Measurements from ENCODE around the gene LRRC46. TPM values are rescaled to one million over a fixed set of nuclear protein-coding genes. Genes with fewer than 3 reads are reported as not detected.

Gene LRRC46
- total and polyA plus RNA-seq, 2 donors from 2014 or later: 0.91 to 1.5 TPM

DNA sequence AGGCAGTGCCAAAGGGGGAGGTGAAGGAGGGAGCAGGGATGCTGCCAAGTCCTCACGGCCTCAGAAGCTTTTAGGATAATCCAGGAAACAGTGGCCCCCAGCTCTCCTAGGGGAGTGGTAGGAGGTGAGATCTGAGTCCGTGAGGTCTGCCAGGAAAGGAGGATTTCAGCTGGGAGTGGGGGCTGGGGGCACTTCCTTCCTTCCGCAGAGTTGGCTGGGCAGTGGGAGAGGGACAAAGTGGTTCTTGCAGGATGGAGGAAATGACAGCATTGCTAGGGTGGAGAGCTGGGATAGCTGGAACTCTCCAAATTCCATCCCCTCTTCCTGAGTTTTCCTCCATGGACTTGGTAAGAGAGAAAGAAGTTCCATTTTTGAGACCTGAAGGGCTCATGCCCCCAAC lies 24.3 kb downstream of the LRRC46 start:
- peaks cover 0 to 3% (median 3%) of the 10 kb centered on the region in 3 donors for H3K4me1 ChIP-seq (ENCODE audit: control insufficient read depth in 2 of 3, insufficient read depth in 2 of 3, low read depth in 1 of 3, low read length in 3 of 3)
- peak overlapping the region in 1 of 2 donors; percentile 45 for H3K27ac ChIP-seq (ENCODE audit: low read depth in 2 of 2, low read length in 2 of 2)
- H3K9me3 ChIP-seq (ENCODE audit: control insufficient read depth in 2 of 3, insufficient read depth in 1 of 3, low read length in 3 of 3): no peaks in the 10 kb centered on the region
- intact Hi-C loops (cut with DNase I): no loop called here
- H3K36me3 ChIP-seq (ENCODE audit: control insufficient read depth in 2 of 3, insufficient read depth in 3 of 3, low read length in 3 of 3): no peaks in the 10 kb centered on the region
- no peak overlapping the region for H3K4me3 ChIP-seq (ENCODE audit: low read length in 3 of 3)
- TF ChIP-seq, protein P1, sequence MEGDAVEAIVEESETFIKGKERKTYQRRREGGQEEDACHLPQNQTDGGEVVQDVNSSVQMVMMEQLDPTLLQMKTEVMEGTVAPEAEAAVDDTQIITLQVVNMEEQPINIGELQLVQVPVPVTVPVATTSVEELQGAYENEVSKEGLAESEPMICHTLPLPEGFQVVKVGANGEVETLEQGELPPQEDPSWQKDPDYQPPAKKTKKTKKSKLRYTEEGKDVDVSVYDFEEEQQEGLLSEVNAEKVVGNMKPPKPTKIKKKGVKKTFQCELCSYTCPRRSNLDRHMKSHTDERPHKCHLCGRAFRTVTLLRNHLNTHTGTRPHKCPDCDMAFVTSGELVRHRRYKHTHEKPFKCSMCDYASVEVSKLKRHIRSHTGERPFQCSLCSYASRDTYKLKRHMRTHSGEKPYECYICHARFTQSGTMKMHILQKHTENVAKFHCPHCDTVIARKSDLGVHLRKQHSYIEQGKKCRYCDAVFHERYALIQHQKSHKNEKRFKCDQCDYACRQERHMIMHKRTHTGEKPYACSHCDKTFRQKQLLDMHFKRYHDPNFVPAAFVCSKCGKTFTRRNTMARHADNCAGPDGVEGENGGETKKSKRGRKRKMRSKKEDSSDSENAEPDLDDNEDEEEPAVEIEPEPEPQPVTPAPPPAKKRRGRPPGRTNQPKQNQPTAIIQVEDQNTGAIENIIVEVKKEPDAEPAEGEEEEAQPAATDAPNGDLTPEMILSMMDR (IDR thresholded peaks at IDR 0.05; ENCODE audit: borderline replicate concordance, extremely low read depth, insufficient read depth): no peak
- H3K9ac ChIP-seq (ENCODE audit: low read length in 3 of 3): no peak overlapping the region
- H3K27me3 ChIP-seq (ENCODE audit: control insufficient read depth, insufficient read depth, low read length): peaks cover 31% of the 10 kb centered on the region
- DNase-seq: peak in 1 of 5 donors; percentile 50
- FAIRE-seq: no peak

DNA sequence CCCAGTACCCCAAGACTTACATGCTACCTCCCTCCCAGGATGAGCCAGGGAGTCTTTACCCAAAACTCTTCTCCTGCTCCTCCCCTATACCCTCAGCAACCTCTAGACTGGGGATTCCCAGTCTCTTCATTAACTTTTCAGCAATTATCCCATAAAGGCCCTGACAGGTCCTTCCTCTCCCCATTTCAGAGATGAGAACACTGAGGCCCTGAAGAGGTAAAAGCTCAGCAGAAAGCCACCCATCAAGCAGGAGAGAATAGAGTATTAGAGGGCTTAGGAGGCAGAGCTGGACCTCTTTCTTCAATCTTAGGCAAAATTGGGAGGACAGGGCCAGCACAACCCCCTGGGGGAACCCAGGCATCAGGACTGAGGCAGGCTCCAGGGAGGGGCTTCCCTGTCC lies 25.4 kb downstream of the LRRC46 start:
- Histone ChIP-seq H3K9ac (ENCODE audit: low read length in 3 of 3) (no peak overlapping the region), H3K9me3 (ENCODE audit: control insufficient read depth in 2 of 3, insufficient read depth in 1 of 3, low read length in 3 of 3) (no peaks in the 10 kb centered on the region), H3K4me1 (ENCODE audit: control insufficient read depth in 2 of 3, insufficient read depth in 2 of 3, low read depth in 1 of 3, low read length in 3 of 3) (peaks cover 0 to 3% (median 0%) of the 10 kb centered on the region in 3 donors), H3K27me3 (ENCODE audit: control insufficient read depth, insufficient read depth, low read length) (peaks cover 29% of the 10 kb centered on the region), H3K27ac (ENCODE audit: low read depth in 2 of 2, low read length in 2 of 2) (no peak overlapping the region), H3K4me3 (ENCODE audit: low read length in 3 of 3) (no peak overlapping the region), H3K36me3 (ENCODE audit: control insufficient read depth in 2 of 3, insufficient read depth in 3 of 3, low read length in 3 of 3) (no peaks in the 10 kb centered on the region)
- FAIRE-seq (no peak), DNase-seq (no peak)
- intact Hi-C loops (cut with DNase I): no loop called here
- TF ChIP-seq, protein P1 (IDR thresholded peaks at IDR 0.05; ENCODE audit: borderline replicate concordance, extremely low read depth, insufficient read depth): no peak

DNA sequence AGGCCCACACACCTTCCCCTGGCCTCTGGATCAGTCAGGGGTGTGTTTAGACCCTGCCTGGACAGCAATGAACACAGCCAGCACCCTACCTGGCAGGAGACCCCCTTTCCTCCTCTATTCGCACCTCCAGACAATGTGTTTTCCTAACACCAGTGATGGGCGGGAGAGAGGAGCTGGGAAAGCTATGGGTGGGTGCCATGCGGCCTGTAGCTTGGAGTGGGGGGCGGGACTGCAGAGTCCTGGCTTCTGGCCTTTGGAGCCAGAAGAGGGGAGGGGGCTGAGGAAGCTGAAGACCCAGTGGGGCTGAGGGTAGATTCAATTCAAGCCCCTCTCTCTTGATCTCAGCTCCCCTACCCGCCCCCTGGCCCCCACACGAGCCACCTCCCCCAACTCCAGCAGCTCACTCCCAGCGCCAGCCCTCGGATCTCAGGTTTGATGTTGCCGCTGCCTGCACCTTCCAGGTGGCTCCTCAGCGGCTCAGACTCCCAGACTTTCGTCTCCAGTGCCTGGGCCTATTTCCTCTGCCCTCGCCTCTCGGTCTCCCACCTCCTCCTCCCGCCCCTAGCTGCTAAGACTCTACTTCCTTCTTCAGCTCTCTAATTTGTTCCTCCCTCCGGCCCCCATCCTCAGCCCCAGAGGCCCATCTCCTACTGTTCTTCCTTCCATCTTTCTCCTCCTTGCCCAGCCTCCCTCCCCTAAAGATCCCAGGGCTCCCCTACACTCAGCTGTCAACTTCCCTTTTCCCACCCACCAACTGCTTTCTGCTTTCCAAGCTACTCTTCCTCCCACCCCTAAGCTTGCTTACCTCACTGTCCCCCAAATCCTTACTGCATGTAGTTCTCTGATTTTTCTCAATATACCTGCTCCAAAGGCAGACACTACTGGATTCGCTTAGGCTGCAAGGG lies 26.3 kb downstream of the LRRC46 start:
- DNase-seq (no peak), FAIRE-seq (no peak)
- Histone ChIP-seq H3K9ac (ENCODE audit: low read length in 3 of 3) (no peak overlapping the region), H3K27ac (ENCODE audit: low read depth in 2 of 2, low read length in 2 of 2) (no peak overlapping the region), H3K9me3 (ENCODE audit: control insufficient read depth in 2 of 3, insufficient read depth in 1 of 3, low read length in 3 of 3) (no peaks in the 10 kb centered on the region), H3K36me3 (ENCODE audit: control insufficient read depth in 2 of 3, insufficient read depth in 3 of 3, low read length in 3 of 3) (no peaks in the 10 kb centered on the region), H3K4me1 (ENCODE audit: control insufficient read depth in 2 of 3, insufficient read depth in 2 of 3, low read depth in 1 of 3, low read length in 3 of 3) (no peaks in the 10 kb centered on the region), H3K27me3 (ENCODE audit: control insufficient read depth, insufficient read depth, low read length) (peaks cover 20% of the 10 kb centered on the region), H3K4me3 (ENCODE audit: low read length in 3 of 3) (no peak overlapping the region)
- intact Hi-C loops (cut with DNase I): no loop called here
- TF ChIP-seq, protein P1 (IDR thresholded peaks at IDR 0.05; ENCODE audit: borderline replicate concordance, extremely low read depth, insufficient read depth): no peak
